ENCODE measurements around the gene SHROOM1. TPM values are rescaled to one million over a fixed set of nuclear protein-coding genes. Genes with fewer than 3 reads are reported as not detected.
A peak's percentile ranks its signal among the peaks of the same experiment; 100 is the strongest.

SHROOM1 gene
- total and polyA plus RNA-seq, 5 donors = 2.9 to 5.3 (median 3.6) TPM

DNA sequence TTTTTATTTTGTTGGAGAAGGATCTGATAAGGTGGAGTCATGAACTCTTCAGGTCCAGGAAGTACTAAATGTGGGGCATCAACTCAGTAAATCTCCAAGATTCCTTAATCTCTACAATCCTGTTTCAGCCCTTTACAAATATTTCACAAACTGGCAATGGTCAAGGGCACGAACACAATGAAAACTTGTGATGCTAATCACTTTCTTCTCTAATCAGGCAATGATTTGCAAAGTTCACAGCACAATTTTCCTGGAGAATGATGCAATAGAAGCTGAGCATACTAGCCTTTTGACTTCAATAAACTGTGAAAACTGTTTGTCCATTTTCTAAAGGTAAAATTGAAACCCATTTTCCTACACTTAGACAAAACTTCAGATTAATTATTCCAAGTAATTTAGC is 18.9 kb upstream of the SHROOM1 start:
- intact Hi-C loops (cut with DNase I) = no loop called here
- no peak for DNase-seq
- Histone ChIP-seq H3K9me3 (ENCODE audit: control insufficient read depth, low read length) (no peaks in the 10 kb centered on the region), H3K4me1 (ENCODE audit: control insufficient read depth, insufficient read depth, low read length) (no peaks in the 10 kb centered on the region), H3K27ac (ENCODE audit: low read length) (no peak overlapping the region), H3K4me3 (ENCODE audit: low read length) (no peak overlapping the region), H3K27me3 (ENCODE audit: control insufficient read depth, insufficient read depth) (no peaks in the 10 kb centered on the region)
- no peak for ATAC-seq
- 71% methylated on average over 1 of the region's 1 CpG for WGBS

DNA sequence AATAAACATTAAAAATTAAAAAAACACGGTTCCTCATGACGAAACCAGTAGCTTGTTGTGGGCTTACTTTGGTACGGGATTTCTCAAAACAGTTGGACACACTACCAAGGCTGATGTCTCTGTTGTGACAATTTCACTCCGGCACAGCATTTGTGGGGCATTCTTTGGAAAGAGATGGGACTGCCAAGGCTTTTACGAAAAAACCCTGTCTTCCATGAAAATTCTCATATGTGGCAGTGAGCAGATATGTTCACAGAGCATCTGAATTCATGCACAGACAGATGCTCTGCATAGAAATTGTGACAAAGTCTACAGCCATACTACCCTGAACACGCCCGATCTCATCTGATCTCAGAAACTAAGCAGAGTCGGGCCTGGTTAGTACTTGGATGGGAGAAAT is 17.8 kb upstream of the SHROOM1 start:
- DNase-seq (no peak), ATAC-seq (no peak)
- H3K27ac ChIP-seq (ENCODE audit: low read length) = no peak overlapping the region
- H3K27me3 ChIP-seq (ENCODE audit: control insufficient read depth, insufficient read depth) = no peaks in the 10 kb centered on the region
- no peak overlapping the region for H3K4me3 ChIP-seq (ENCODE audit: low read length)
- H3K4me1 ChIP-seq (ENCODE audit: control insufficient read depth, insufficient read depth, low read length) = no peaks in the 10 kb centered on the region
- 94% methylated on average over 8 of the region's 8 CpGs for WGBS
- intact Hi-C loops (cut with DNase I) = no loop called here
- no peaks in the 10 kb centered on the region for H3K9me3 ChIP-seq (ENCODE audit: control insufficient read depth, low read length)

DNA sequence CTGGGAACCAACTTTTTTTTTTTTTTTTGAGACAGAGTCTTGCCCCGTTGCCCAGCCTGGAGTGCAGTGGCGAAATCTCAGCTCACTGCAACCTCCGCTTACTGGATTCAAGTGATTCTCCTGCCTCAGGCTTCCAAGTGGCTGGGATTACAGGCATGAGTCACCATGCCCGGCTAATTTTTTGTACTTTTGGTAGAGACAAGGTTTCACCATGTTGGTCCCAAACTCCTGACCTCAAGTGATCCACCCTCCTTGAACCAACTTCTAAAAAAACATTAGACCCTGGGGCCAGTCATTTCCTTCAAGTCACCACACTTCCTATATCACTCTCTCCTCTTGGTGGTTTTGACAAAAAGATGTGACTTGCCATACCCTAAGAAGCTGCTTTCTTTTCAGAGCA is 10.9 kb upstream of the SHROOM1 start:
- ATAC-seq (no peak), DNase-seq (no peak)

GRCh38 chr5:132840896-132841295 is 10.4 kb upstream of the SHROOM1 start:
- Histone ChIP-seq H3K27ac (ENCODE audit: low read length) (no peak overlapping the region), H3K4me3 (ENCODE audit: low read length) (no peak overlapping the region), H3K4me1 (ENCODE audit: control insufficient read depth, insufficient read depth, low read length) (no peaks in the 10 kb centered on the region), H3K9me3 (ENCODE audit: control insufficient read depth, low read length) (no peaks in the 10 kb centered on the region), H3K27me3 (ENCODE audit: control insufficient read depth, insufficient read depth) (no peaks in the 10 kb centered on the region)
- 60% methylated on average over 1 of the region's 1 CpG for WGBS
- intact Hi-C loops (cut with DNase I) = no loop called here
- DNase-seq (no peak), ATAC-seq (no peak)

More for the DNA sequence above, 10.9 kb upstream of the SHROOM1 start:
- Histone ChIP-seq H3K27ac (ENCODE audit: low read length) (no peak overlapping the region), H3K4me1 (ENCODE audit: control insufficient read depth, insufficient read depth, low read length) (no peaks in the 10 kb centered on the region), H3K9me3 (ENCODE audit: control insufficient read depth, low read length) (no peaks in the 10 kb centered on the region), H3K4me3 (ENCODE audit: low read length) (no peak overlapping the region), H3K27me3 (ENCODE audit: control insufficient read depth, insufficient read depth) (no peaks in the 10 kb centered on the region)
- intact Hi-C loops (cut with DNase I) = no loop called here
- WGBS = 91% methylated on average over 4 of the region's 4 CpGs

- Histone ChIP-seq H3K27ac (ENCODE audit: low read length) (no peak overlapping the region), H3K4me3 (ENCODE audit: low read length) (no peak overlapping the region), H3K27me3 (ENCODE audit: control insufficient read depth, insufficient read depth) (no peaks in the 10 kb centered on the region), H3K9me3 (ENCODE audit: control insufficient read depth, low read length) (no peaks in the 10 kb centered on the region), H3K4me1 (ENCODE audit: control insufficient read depth, insufficient read depth, low read length) (no peaks in the 10 kb centered on the region)
- DNase-seq (no peak), ATAC-seq (no peak)
- 60% methylated on average over 3 of the region's 3 CpGs for WGBS
- intact Hi-C loops (cut with DNase I) = no loop called here
Observed at GRCh38 chr5:132840313-132840712, 9.9 kb upstream of the SHROOM1 start.

DNA sequence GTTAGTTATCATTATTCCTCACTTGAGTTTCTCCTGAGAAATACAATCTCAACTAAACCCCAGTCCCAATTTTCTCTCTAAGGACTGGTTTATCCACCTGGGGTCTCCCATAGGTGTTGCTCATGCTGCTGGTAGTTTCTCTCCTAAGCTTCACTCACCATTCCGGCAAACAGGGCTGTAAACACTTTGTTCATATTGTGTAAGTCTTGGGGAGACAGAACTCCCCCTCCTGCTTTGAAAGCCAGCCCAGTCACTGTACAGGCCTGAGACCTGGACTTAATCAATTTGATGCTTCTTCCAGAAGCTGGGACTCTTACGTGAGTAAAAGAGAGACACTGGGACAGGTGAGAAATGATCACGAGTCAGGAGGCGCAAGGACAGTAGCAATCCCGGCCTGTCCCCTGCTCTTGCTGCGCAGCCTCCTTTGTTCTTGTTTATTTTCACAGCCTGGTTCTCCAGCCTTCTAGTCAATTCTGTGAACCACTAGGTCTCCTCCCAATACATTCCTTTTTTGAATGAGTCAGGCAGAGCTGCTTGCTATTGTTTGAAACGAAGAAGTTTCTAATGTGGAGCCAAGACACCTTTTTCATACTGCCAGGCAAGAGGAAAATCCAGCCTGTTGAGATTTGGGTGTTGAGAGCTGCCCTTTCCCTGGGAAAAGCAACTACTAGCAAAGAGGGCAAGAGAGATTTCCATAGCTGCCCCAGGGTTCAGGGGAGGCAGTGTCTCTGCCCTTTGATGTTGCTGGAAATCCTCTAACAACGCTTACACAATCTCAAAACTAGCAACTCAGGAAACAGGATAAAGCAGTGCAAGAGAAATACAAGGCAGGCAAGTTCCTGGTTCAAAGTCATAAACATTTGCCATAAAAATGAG is 9.2 kb upstream of the SHROOM1 start:
- H3K27me3 ChIP-seq (ENCODE audit: control insufficient read depth, insufficient read depth) = no peaks in the 10 kb centered on the region
- H3K4me1 ChIP-seq (ENCODE audit: control insufficient read depth, insufficient read depth, low read length) = no peaks in the 10 kb centered on the region
- no peak for DNase-seq
- ATAC-seq = peak; percentile 59 to 73
- H3K27ac ChIP-seq (ENCODE audit: low read length) = peak overlapping the region; percentile 78
- intact Hi-C loops (cut with DNase I) = no loop called here
- H3K9me3 ChIP-seq (ENCODE audit: control insufficient read depth, low read length) = no peaks in the 10 kb centered on the region
- WGBS = 72% methylated on average over 8 of the region's 8 CpGs
- no peak overlapping the region for H3K4me3 ChIP-seq (ENCODE audit: low read length)

DNA sequence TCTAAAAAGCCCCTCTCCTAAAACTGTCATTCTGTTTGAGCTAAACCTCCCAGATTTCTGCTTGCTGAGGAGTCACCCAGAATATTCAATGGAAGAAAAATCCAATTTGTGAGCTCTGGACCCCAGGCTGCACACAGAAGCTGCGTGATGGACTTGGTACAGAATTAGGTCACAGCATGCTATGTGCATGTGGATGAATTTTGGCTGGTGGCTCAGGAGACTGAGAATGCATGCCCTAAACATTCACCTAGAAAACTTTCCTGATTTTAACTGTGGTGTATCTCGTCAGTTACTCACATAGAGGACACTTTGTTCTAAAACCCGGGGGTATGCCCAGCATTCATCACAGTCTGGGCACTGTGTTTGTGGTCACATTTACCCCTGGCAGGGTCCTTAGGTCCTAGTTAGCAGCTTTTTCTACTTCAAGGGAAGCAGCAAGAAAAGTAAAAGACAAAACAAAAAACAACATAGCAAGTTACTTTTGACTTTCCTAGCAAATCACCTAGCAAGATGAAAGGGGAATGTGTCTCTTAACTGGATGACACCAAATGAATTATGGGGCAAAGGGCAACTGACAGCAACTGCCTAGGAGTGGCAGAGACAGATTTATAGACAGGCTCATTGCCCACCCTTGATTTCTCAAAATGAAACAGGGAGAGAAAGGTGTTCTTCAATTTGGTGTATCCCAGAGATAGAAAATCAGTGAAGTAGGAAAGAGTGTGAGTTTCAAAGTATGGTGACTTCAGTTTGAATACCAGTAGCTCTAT is 8.3 kb upstream of the SHROOM1 start:
- H3K27ac ChIP-seq (ENCODE audit: low read length) = no peak overlapping the region
- no peak for ATAC-seq
- DNase-seq = no peak
- no peaks in the 10 kb centered on the region for H3K27me3 ChIP-seq (ENCODE audit: control insufficient read depth, insufficient read depth)
- no peaks in the 10 kb centered on the region for H3K4me1 ChIP-seq (ENCODE audit: control insufficient read depth, insufficient read depth, low read length)
- whole genome bisulfite sequencing = 87% methylated on average over 3 of the region's 3 CpGs
- intact Hi-C loops (cut with DNase I) = no loop called here
- H3K9me3 ChIP-seq (ENCODE audit: control insufficient read depth, low read length) = no peaks in the 10 kb centered on the region
- no peak overlapping the region for H3K4me3 ChIP-seq (ENCODE audit: low read length)

DNA sequence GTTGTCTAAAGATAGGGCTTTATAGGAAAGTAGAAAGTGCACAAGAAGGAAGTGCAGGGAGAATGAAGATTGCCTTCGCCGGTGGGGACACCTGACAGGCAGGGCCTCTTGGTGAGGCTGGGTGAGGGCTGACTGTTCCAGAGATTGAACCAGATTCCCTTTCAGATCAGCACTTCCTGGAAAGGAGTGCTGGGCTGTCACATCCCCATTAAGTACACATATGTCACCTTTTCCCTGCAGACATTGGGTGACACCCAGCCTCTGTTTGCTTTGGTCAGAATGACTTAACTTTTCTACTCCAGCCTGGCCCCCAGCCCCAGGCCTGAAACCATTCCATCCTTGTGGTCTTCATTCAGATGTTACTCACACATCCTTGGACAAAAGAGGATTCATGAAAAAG is 7.4 kb upstream of the SHROOM1 start:
- no peak for DNase-seq
- 77% methylated on average over 2 of the region's 2 CpGs for WGBS
- H3K27ac ChIP-seq (ENCODE audit: low read length) = no peak overlapping the region
- no peak for ATAC-seq
- intact Hi-C loops (cut with DNase I) = no loop called here
- no peaks in the 10 kb centered on the region for H3K4me1 ChIP-seq (ENCODE audit: control insufficient read depth, insufficient read depth, low read length)
- H3K9me3 ChIP-seq (ENCODE audit: control insufficient read depth, low read length) = no peaks in the 10 kb centered on the region
- no peak overlapping the region for H3K4me3 ChIP-seq (ENCODE audit: low read length)
- H3K27me3 ChIP-seq (ENCODE audit: control insufficient read depth, insufficient read depth) = no peaks in the 10 kb centered on the region

DNA sequence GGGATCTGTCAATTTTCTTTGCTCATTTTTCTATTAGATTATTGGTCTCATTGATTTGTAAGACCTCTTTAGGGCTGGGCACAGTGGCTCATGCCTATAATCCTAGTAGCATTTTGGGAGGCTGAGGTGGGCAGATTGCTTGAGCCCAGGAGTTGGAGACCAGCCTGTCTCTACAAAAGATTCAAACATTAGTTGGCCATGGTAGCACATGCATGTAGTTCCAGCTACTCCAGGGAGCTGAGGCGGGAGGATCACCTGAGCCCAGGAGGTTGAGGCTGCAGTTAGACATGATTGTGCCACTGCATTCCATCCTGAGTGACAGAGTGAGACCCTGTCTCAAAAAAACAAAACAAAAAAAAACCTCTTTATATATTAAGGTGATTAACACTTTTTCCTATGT is 6.4 kb upstream of the SHROOM1 start:
- ATAC-seq (no peak), DNase-seq (no peak)
- Histone ChIP-seq H3K27me3 (ENCODE audit: control insufficient read depth, insufficient read depth) (no peaks in the 10 kb centered on the region), H3K4me3 (ENCODE audit: low read length) (no peak overlapping the region), H3K4me1 (ENCODE audit: control insufficient read depth, insufficient read depth, low read length) (no peaks in the 10 kb centered on the region), H3K27ac (ENCODE audit: low read length) (no peak overlapping the region), H3K9me3 (ENCODE audit: control insufficient read depth, low read length) (no peaks in the 10 kb centered on the region)
- 98% methylated on average over 1 of the region's 1 CpG for WGBS
- intact Hi-C loops (cut with DNase I) = no loop called here

DNA sequence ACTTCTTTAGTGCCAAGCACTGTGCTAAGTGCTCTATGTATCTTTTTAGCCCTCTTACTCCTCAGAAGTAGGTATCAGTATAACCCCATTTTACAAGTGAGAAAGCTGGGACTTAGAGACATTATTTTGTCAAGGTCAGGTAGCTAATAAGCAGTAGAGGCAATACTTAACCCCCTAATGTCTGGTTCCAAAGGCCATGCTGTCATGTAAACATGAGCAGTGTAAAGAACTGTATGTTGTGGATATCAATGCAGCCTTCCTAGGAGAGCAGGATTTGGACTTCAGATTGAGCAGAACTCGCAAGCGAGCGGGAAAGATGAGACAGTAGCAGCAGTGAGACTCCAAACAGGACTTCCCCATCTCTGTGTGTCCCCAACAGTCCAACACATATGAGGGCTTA is 3.6 kb upstream of the SHROOM1 start:
- Histone ChIP-seq H3K4me1 (ENCODE audit: control insufficient read depth, insufficient read depth, low read length) (no peaks in the 10 kb centered on the region), H3K27me3 (ENCODE audit: control insufficient read depth, insufficient read depth) (no peaks in the 10 kb centered on the region), H3K27ac (ENCODE audit: low read length) (no peak overlapping the region), H3K9me3 (ENCODE audit: control insufficient read depth, low read length) (no peaks in the 10 kb centered on the region), H3K4me3 (ENCODE audit: low read length) (no peak overlapping the region)
- ATAC-seq = no peak
- intact Hi-C loops (cut with DNase I) = loop anchor here in 1 of 4 donors (5.0 kb wide), 1 partner anchor 48 kb away; no protein-coding TSS in a partner anchor
- DNase-seq = no peak
- WGBS = 95% methylated on average over 3 of the region's 3 CpGs

- Histone ChIP-seq H3K27ac (ENCODE audit: low read length) (no peak overlapping the region), H3K27me3 (ENCODE audit: control insufficient read depth, insufficient read depth) (no peaks in the 10 kb centered on the region), H3K9me3 (ENCODE audit: control insufficient read depth, low read length) (no peaks in the 10 kb centered on the region), H3K4me1 (ENCODE audit: control insufficient read depth, insufficient read depth, low read length) (no peaks in the 10 kb centered on the region), H3K4me3 (ENCODE audit: low read length) (no peak overlapping the region)
- WGBS = 88% methylated on average over 5 of the region's 5 CpGs
- intact Hi-C loops (cut with DNase I) = loop anchor here in 1 of 4 donors (5.0 kb wide), 1 partner anchor 50 kb away; no protein-coding TSS in a partner anchor
- ATAC-seq (no peak), DNase-seq (no peak)
Observed at GRCh38 chr5:132832612-132833011, 2.2 kb upstream of the SHROOM1 start.

Measured in right cardiac atrium (tissue), 5 donors.